ENCODE measurements around the gene KIAA0513. TPM values are rescaled to one million over a fixed set of nuclear protein-coding genes. Genes with fewer than 3 reads are reported as not detected.

The KIAA0513 gene
- polyA plus RNA-seq, 1 donor (not counting 4 experiments of a cell fraction or from before 2014, with no cell fraction given) = 3.3 TPM

DNA sequence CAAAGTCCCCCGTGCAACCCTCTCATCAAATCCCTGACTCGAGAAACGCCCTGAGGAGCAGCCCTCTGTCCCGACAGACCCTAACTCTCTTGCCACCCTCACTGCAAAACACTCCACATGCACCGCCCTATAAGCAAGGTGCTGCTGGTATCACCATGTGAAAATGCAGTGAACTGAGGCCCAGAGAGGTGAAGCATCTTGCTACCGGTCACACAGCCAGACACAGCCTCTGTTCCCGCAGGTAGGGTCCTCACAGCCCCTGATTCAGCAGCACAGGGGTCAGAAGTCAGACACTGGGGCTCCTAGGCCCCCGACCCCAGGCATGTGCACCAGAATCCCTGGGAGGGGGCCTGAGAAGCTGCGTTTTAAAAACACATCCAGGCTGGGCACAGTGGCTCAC lies 83.6 kb downstream of the KIAA0513 start:
- Histone ChIP-seq H3K36me3 (ENCODE audit: control insufficient read depth in 2 of 2, extremely low read depth in 1 of 2, insufficient read depth in 2 of 2, low read length in 2 of 2) (no peaks in the 10 kb centered on the region), H3K79me2 (ENCODE audit: control insufficient read depth, insufficient read depth, low read length) (no peaks in the 10 kb centered on the region), H3K4me3 (ENCODE audit: control insufficient read depth in 2 of 3, extremely low read depth in 1 of 3, insufficient read depth in 2 of 3, low read depth in 1 of 3, low read length in 3 of 3) (no peak overlapping the region), H3K4me2 (ENCODE audit: control insufficient read depth, extremely low read depth, insufficient read depth, low read depth, low read length) (no peak overlapping the region), H4K20me1 (ENCODE audit: control insufficient read depth, extremely low read depth, insufficient read depth, low read length) (no peaks in the 10 kb centered on the region), H3K9me1 (ENCODE audit: control insufficient read depth, extremely low read depth, insufficient read depth, low read length) (no peaks in the 10 kb centered on the region), H3K27me3 (ENCODE audit: control insufficient read depth, extremely low read depth, insufficient read depth, low read length) (no peaks in the 10 kb centered on the region), H2AFZ (ENCODE audit: control insufficient read depth, low read length) (no peak overlapping the region), H3K27ac (ENCODE audit: control insufficient read depth, insufficient read depth, low read length) (no peak overlapping the region), H3K4me1 (ENCODE audit: control insufficient read depth, extremely low read depth, insufficient read depth, low read length) (peaks cover 3% of the 10 kb centered on the region), H3K9ac (ENCODE audit: control insufficient read depth, extremely low read depth, insufficient read depth, low read length) (no peak overlapping the region), H3K9me3 (ENCODE audit: control insufficient read depth, low read depth, low read length) (no peaks in the 10 kb centered on the region)
- no peak for FAIRE-seq
- dilution Hi-C loops (cut with MboI; ENCODE audit: extremely low pct_ligation_motif_present, low sequenced_read_pairs) = no loop called here
- DNase-seq (ENCODE audit: low read depth, low spot score) = no peak
- no peak for TF ChIP-seq EZH2 (IDR thresholded peaks at IDR 0.05; ENCODE audit: low read length)
- TF ChIP-seq, protein P1, sequence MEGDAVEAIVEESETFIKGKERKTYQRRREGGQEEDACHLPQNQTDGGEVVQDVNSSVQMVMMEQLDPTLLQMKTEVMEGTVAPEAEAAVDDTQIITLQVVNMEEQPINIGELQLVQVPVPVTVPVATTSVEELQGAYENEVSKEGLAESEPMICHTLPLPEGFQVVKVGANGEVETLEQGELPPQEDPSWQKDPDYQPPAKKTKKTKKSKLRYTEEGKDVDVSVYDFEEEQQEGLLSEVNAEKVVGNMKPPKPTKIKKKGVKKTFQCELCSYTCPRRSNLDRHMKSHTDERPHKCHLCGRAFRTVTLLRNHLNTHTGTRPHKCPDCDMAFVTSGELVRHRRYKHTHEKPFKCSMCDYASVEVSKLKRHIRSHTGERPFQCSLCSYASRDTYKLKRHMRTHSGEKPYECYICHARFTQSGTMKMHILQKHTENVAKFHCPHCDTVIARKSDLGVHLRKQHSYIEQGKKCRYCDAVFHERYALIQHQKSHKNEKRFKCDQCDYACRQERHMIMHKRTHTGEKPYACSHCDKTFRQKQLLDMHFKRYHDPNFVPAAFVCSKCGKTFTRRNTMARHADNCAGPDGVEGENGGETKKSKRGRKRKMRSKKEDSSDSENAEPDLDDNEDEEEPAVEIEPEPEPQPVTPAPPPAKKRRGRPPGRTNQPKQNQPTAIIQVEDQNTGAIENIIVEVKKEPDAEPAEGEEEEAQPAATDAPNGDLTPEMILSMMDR (optimal IDR thresholded peaks at IDR 0.05 in 1 of 3, IDR thresholded peaks at IDR 0.05 in 1 of 3, conservative IDR thresholded peaks at IDR 0.05 in 1 of 3; ENCODE audit: extremely low read depth in 1 of 3, insufficient read depth in 2 of 3, low read length in 3 of 3) = no peak

DNA sequence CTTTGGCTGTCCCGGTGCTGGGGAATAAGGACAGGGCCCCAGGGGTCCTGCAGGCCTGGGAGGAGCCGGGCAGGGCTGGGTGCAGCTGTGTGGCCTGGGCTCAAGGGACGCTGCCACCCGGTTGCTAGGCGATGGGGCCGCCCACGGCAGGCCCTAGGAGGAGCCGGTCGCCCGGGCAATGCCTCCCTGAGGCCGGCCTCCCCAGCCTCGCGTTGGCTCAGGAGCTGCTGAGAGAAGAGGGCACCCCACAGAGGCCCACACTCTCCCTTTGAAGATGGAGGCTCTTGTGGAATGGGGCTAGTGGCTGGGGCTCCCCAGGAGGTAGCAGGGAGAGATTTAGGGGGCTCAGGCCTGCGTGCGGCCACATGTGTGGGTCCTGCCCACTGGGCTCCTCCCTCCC lies 84.8 kb downstream of the KIAA0513 start, which contains the start of gene CIBAR2:
Gene CIBAR2, minus strand, starts transcription at position 109 of the 400 bp plus-strand sequence. CDS start 120 bp downstream, outside the sequence.
- DNase-seq (ENCODE audit: low read depth, low spot score) (no peak), FAIRE-seq (no peak)
- peaks cover 3% of the 10 kb centered on the region for H3K4me1 ChIP-seq (ENCODE audit: control insufficient read depth, extremely low read depth, insufficient read depth, low read length)
- H3K36me3 ChIP-seq (ENCODE audit: control insufficient read depth in 2 of 2, extremely low read depth in 1 of 2, insufficient read depth in 2 of 2, low read length in 2 of 2) = no peaks in the 10 kb centered on the region
- H3K9ac ChIP-seq (ENCODE audit: control insufficient read depth, extremely low read depth, insufficient read depth, low read length) = no peak within 1 kb of the TSS
- no peaks in the 10 kb centered on the region for H4K20me1 ChIP-seq (ENCODE audit: control insufficient read depth, extremely low read depth, insufficient read depth, low read length)
- no peak within 1 kb of the TSS for H2AFZ ChIP-seq (ENCODE audit: control insufficient read depth, low read length)
- H3K27ac ChIP-seq (ENCODE audit: control insufficient read depth, insufficient read depth, low read length) = no peak within 1 kb of the TSS
- dilution Hi-C loops (cut with MboI; ENCODE audit: extremely low pct_ligation_motif_present, low sequenced_read_pairs) = no loop called here
- no peaks in the 10 kb centered on the region for H3K79me2 ChIP-seq (ENCODE audit: control insufficient read depth, insufficient read depth, low read length)
- H3K9me1 ChIP-seq (ENCODE audit: control insufficient read depth, extremely low read depth, insufficient read depth, low read length) = no peaks in the 10 kb centered on the region
- H3K4me3 ChIP-seq (ENCODE audit: control insufficient read depth in 2 of 3, extremely low read depth in 1 of 3, insufficient read depth in 2 of 3, low read depth in 1 of 3, low read length in 3 of 3) = no peak within 1 kb of the TSS
- H3K9me3 ChIP-seq (ENCODE audit: control insufficient read depth, low read depth, low read length) = no peaks in the 10 kb centered on the region
- H3K27me3 ChIP-seq (ENCODE audit: control insufficient read depth, extremely low read depth, insufficient read depth, low read length) = no peaks in the 10 kb centered on the region
- no peak for TF ChIP-seq EZH2 (IDR thresholded peaks at IDR 0.05; ENCODE audit: low read length)
- TF ChIP-seq, protein P1 (optimal IDR thresholded peaks at IDR 0.05 in 1 of 3, IDR thresholded peaks at IDR 0.05 in 1 of 3, conservative IDR thresholded peaks at IDR 0.05 in 1 of 3; ENCODE audit: extremely low read depth in 1 of 3, insufficient read depth in 2 of 3, low read length in 3 of 3) = no peak
- no peak within 1 kb of the TSS for H3K4me2 ChIP-seq (ENCODE audit: control insufficient read depth, extremely low read depth, insufficient read depth, low read depth, low read length)
